Measurements from ENCODE around the gene FAIM.
"Not testable (repeated sequence)": the region's sequence is repeated elsewhere in the genome, so short reads cannot be mapped to it uniquely, and the experiment has no call there.

The FAIM gene

GRCh38 chr3:138608322-138609135 is at the start of gene FAIM:
FAIM (plus strand) TSS chr3:138608771; CDS start chr3:138619727, 10,956 bp downstream.
- DNase-seq (ENCODE audit: low read depth), result peak; percentile 26

- DNase-seq (ENCODE audit: low read depth), result no peak
Measured at GRCh38 chr3:138559134-138559533, 49.4 kb upstream of the FAIM start.

- no peak for DNase-seq (ENCODE audit: low read depth)
Measured at GRCh38 chr3:138560501-138560900, 48.1 kb upstream of the FAIM start.

GRCh38 chr3:138562902-138563301 is 45.7 kb upstream of the FAIM start:
- DNase-seq (ENCODE audit: low read depth), result not testable (repeated sequence)

DNA sequence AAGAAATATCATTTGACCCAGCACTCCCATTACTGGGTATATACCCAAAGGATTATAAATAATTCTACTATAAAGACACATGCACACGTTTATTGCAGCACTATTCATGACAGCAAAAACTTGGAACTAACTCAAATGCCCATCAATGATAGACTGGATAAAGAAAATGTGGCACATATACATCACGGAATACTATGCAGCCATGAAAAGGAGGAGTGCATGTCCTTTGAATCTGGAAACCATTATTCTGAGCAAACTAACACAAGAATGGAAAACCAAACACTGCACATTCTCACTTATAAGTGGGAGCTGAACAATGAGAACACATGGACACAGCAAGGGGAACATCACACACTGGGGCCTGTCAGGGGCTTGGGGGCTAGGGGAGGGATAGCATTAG is 42.3 kb upstream of the FAIM start:
- DNase-seq (ENCODE audit: low read depth), result not testable (repeated sequence)

DNA sequence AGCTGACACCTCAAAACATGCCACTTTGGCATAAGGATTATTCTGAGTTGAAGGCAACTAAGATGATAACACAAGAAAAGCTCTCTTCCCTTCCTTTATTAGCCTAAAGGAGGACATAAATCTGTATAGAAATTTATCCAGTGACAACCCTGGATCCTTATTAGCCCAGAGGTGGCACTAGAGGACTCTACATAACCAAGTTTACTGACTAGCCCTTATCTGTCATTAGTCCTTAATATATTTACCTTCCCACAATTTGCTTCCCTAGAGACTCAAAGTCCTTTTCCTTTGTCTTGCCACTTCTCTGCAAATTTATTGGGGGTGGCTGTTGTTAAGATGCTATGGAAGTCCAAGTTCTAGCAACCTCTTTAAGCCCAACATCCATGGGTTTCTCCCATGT is 41.2 kb upstream of the FAIM start:
- DNase-seq (ENCODE audit: low read depth), result no peak

DNA sequence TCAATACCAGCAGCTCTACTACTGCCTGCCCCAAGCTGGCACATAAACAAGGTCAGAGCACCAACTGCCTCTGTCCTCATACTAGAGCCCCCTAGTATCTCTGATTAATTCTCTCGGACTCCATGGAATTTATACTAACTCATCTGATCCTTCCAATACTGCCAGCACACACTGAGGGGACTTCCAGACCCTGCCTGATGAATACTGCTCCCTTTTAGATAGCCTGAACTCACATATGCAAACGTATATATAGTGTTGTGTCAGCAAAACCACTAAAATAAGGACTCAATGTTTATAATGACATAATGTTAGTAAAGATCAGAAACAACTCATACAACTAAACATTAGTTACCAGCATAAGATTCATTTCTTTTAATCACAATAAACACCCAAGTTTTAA is 39.5 kb upstream of the FAIM start:
- no peak for DNase-seq (ENCODE audit: low read depth)

DNA sequence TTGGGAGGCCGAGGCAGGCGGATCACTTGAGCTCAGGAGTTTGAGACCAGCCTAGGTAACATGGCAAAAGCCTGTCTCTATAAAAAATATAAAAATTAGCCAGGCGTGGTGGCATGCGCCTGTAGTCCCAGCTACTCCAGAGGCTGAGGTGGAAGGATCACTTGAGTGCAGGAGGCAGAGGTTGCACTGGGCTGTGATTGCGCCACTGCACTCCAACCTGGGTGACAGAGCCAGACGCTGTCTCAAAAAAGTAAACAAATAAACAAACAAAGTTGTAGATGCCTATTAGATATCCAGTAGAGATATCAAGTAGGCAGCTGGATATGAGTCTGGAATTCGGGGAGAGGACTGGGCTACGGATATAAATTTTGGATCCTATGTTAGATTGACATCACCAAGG is 38.9 kb upstream of the FAIM start:
- DNase-seq (ENCODE audit: low read depth), result not testable (repeated sequence)

DNA sequence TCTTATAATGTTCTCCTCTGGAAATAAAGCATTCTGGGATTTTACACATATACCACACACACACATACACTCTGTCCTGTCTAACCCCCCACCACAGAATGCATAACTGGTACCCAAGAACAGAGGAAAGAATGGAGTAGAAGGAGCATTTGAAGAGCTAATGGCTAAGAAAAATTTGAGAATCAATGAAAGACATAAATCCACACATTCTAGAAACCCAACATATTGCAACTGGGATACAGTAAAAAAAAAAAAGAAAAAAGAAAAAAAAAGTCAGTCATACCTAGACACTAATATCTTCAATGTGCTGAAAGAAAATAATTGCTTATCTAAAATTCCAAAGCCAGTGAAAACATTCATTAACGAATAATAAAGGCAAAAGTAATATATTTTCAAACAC is 35.4 kb upstream of the FAIM start:
- no peak for DNase-seq (ENCODE audit: low read depth)

GRCh38 chr3:138578141-138578540 is 30.4 kb upstream of the FAIM start:
- DNase-seq (ENCODE audit: low read depth), result no peak

DNA sequence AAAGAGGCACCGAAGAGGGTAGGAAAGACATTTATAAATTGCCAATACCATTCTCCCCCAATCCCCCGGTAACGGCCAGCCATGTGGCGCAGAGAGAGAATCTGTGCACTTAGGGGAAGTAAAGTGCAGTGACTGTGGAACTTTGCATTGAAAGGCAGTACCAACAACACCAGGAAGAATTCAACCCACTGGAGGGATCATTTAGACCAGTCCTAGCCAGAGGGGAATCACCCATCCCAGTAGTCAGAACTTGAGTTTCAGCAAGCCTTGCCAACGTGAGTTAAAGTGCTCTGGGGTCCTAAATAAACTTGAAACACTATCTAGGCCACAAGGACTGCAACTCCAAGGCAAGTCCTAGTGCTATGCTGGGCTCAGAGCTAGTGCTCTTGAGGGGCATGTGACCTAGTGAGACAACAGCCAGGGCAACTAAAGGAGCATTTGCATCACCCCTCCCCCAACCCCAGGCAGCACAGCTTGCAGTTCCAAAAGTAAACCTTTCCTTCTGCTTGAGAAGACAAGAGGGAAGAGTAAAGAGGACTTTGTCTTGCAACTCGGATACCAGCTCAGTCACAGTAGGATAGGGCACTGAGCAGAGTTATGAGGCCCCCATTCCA is 29.5 kb upstream of the FAIM start:
- DNase-seq (ENCODE audit: low read depth), result no peak

- no peak for DNase-seq (ENCODE audit: low read depth)
Measured at GRCh38 chr3:138587374-138587773, 21.2 kb upstream of the FAIM start.

GRCh38 chr3:138588445-138588844 is 20.1 kb upstream of the FAIM start:
- DNase-seq (ENCODE audit: low read depth), result no peak

DNA sequence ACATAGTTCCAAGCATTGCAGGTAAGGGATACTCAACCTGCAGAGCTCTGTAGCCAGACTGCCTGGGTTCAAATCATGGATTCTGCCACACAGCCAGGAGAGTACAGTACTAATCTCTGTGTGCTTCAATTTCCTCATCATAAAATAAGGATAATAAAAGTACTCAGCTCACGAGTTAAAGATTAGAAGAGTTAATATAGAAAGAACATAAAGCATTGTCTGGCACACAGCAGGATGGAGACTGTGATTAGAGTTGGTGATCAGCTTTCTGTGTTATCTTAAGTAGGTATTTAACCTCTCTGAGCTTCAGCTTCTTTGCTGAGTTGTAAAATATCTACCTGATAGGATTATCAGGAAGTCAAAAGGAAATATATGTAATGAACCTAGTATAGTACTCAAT is 17.2 kb upstream of the FAIM start:
- no peak for DNase-seq (ENCODE audit: low read depth)

- DNase-seq (ENCODE audit: low read depth), result no peak
Measured at GRCh38 chr3:138593488-138594149, 15.0 kb upstream of the FAIM start.

DNA sequence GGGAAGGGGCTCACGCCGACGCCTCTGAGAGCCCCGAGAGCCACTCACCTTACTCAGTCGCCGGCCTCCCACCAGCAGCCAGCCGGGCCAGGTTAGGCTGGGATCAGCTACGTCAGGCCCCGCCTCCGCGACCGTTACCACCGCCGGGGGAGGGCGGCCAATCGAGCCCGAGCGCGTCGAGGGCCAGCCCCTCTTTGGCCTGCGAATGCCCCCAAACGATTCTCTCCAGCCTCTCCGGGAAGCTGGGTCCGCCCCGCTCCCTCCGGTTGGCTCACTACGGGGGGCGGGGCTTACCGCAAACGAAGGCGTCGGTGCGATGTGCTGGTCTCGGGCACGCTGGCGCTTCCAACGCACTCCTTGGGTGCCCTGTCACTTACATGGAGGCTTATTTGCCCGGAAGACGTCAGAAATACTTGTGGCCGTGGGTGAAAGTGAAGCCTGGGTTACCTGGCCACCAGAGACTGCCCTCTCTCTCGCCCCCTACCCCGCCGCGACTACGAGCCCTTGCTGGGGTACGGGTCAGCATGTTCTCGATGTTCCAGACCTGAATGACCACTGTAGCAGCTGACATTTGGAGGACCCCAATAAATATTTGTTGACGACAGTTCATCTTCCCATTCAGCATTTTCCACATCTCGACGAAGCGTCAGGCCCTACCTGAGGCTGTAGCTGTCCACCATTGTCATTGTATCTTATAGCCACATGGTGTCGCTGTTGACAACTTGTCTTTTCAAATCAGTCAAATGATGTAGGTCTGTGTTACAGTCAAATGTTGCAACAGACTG is 14.2 kb upstream of the FAIM start, which contains the start of gene CEP70:
TSS of gene CEP70 (minus strand) at position 111 of the 785 bp plus-strand sequence. CDS start 21,333 bp downstream, outside the sequence.
- peak; percentile 92 for DNase-seq (ENCODE audit: low read depth)

GRCh38 chr3:138594935-138595610 is 13.5 kb upstream of the FAIM start:
- DNase-seq (ENCODE audit: low read depth), result no peak

DNA sequence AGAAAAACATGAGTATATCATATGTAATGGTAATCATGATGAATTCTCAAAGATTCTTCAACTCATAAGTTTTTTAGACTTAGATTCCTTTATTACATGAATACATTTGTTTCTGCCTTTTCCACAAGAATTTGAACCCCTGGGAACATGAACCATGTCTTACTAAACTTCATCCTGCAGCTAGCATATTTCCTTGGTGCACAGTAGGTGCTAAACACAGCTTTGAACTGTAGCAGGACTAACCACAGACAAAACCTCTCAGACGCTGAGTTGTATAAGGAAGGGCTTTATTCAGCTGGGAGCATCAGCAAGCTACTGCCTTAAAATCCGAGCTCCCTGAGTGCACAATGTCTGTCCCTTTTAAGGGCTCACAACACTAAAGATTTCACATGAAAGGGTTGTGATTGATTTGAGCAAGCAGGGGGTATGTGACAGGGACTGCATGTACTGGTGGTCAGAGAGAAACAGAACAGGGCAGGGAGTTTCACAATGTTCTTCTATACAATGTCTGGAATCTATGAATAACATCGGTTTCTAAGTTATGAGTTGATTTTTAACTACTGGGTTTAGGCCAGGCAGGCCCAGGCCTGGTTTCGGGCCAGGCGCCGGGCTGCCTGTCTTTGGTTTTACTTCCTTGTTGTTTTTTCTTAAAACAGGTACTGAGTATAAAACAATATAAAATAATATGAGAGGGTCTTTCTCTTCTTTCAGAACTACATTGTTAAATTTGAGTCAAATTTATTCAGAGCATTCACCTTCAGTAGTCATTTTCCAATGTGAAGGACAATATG is 11.2 kb upstream of the FAIM start:
- not testable (repeated sequence) for DNase-seq (ENCODE audit: low read depth)

DNA sequence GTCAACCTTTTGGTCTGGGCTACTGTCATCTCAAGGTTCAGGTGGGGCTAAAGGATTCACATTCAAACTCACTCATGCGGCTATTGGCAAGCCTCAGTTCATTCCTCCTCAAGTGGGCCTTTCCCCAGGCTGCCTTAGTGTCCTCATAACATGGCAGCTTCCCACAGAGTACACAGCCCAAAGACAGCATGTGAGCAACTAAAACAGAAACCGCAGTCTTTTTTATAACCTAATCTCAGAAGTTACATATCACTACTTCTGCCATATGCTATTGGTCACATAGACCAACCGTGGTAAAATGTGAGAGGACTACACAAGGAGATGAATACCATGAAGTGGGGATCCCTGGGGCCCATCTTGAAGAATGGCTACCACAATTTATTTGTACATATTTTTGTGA is 10.0 kb upstream of the FAIM start:
- DNase-seq (ENCODE audit: low read depth), result no peak

- peak; percentile 29 for DNase-seq (ENCODE audit: low read depth)
Measured at GRCh38 chr3:138600100-138600745, 8.3 kb upstream of the FAIM start.
